Stimulated activated memory B cell treated with anti-CD40 and anti-IgM and Interleukin-4, amounts not matched to agents 10 μg/mL and 1 μg/mL and 100 μg/mL, for 72 hours (primary cell): ENCODE data around the gene DDX54.

Experiments used
- ATAC-seq: fragments of 150-1000 bp; cut with Tn5 transposase; 2 replicates; pipeline ENCODE4 v1.10.0; 2021
- H3K27ac Mint-ChIP-seq: one replicate; pipeline ENCODE4 v1.8.0; 2022; ENCODE audit warnings: mild to moderate bottlenecking, mixed read lengths
- H3K27me3 Mint-ChIP-seq: one replicate; pipeline ENCODE4 v1.8.0; 2022; ENCODE audit warnings: mixed read lengths
- H3K36me3 Mint-ChIP-seq: one replicate; pipeline ENCODE4 v1.8.0; 2022; ENCODE audit warnings: mixed read lengths
- H3K4me1 Mint-ChIP-seq: one replicate; pipeline ENCODE4 v1.8.0; 2022; ENCODE audit warnings: mixed read lengths
- H3K4me3 Mint-ChIP-seq: one replicate; pipeline ENCODE4 v1.8.0; 2022; ENCODE audit warnings: mild to moderate bottlenecking, moderate library complexity, mixed read lengths
- H3K9me3 Mint-ChIP-seq: one replicate; pipeline ENCODE4 v1.8.0; 2022; ENCODE audit warnings: mixed read lengths

DDX54 gene

GRCh38 chr12:113165521-113166450 is 19.5 kb downstream of the DDX54 start:
- no peak for ATAC-seq

GRCh38 chr12:113164014-113164413 is 21.3 kb downstream of the DDX54 start:
- Mint-ChIP-seq H3K27me3 (no peaks in the 10 kb centered on the region), H3K27ac (no peak overlapping the region), H3K4me1 (peaks cover 10% of the 10 kb centered on the region), H3K9me3 (no peaks in the 10 kb centered on the region), H3K4me3 (no peak overlapping the region), H3K36me3 (peaks cover 96% of the 10 kb centered on the region)
- ATAC-seq: no peak

More at GRCh38 chr12:113165521-113166450, 19.5 kb downstream of the DDX54 start:
- no peak overlapping the region for H3K4me3 Mint-ChIP-seq
- H3K36me3 Mint-ChIP-seq: peaks cover 95% of the 10 kb centered on the region
- H3K9me3 Mint-ChIP-seq: no peaks in the 10 kb centered on the region
- no peaks in the 10 kb centered on the region for H3K27me3 Mint-ChIP-seq
- no peak overlapping the region for H3K27ac Mint-ChIP-seq
- H3K4me1 Mint-ChIP-seq: peaks cover 12% of the 10 kb centered on the region

GRCh38 chr12:113163030-113163360 is 22.3 kb downstream of the DDX54 start:
- Mint-ChIP-seq H3K27ac (no peak overlapping the region), H3K36me3 (peaks cover 95% of the 10 kb centered on the region), H3K4me1 (peaks cover 10% of the 10 kb centered on the region), H3K27me3 (no peaks in the 10 kb centered on the region), H3K9me3 (no peaks in the 10 kb centered on the region), H3K4me3 (no peak overlapping the region)
- no peak for ATAC-seq

GRCh38 chr12:113162102-113163029 is 22.9 kb downstream of the DDX54 start:
- H3K4me1 Mint-ChIP-seq: peaks cover 14% of the 10 kb centered on the region
- no peak overlapping the region for H3K4me3 Mint-ChIP-seq
- no peaks in the 10 kb centered on the region for H3K27me3 Mint-ChIP-seq
- no peak for ATAC-seq
- no peak overlapping the region for H3K27ac Mint-ChIP-seq
- peaks cover 95% of the 10 kb centered on the region for H3K36me3 Mint-ChIP-seq
- no peaks in the 10 kb centered on the region for H3K9me3 Mint-ChIP-seq

GRCh38 chr12:113161415-113162016 is 23.8 kb downstream of the DDX54 start:
- Mint-ChIP-seq H3K4me1 (peaks cover 22% of the 10 kb centered on the region), H3K27ac (no peak overlapping the region), H3K4me3 (peak overlapping the region; percentile 18), H3K9me3 (no peaks in the 10 kb centered on the region), H3K27me3 (no peaks in the 10 kb centered on the region), H3K36me3 (peaks cover 99% of the 10 kb centered on the region)
- ATAC-seq: peak; percentile 74

- peaks cover 5% of the 10 kb centered on the region for H3K27me3 Mint-ChIP-seq
- H3K4me3 Mint-ChIP-seq: no peak overlapping the region
Measured at GRCh38 chr12:113159937-113160336, 25.3 kb downstream of the DDX54 start.

GRCh38 chr12:113158439-113159203 is 26.7 kb downstream of the DDX54 start:
- Mint-ChIP-seq H3K9me3 (no peaks in the 10 kb centered on the region), H3K36me3 (peaks cover 72% of the 10 kb centered on the region), H3K4me1 (peaks cover 37% of the 10 kb centered on the region), H3K4me3 (no peak overlapping the region), H3K27me3 (peaks cover 9% of the 10 kb centered on the region), H3K27ac (no peak overlapping the region)
- ATAC-seq: no peak

More at GRCh38 chr12:113159937-113160336, 25.3 kb downstream of the DDX54 start:
- Mint-ChIP-seq H3K36me3 (peaks cover 86% of the 10 kb centered on the region), H3K27ac (no peak overlapping the region), H3K4me1 (peaks cover 26% of the 10 kb centered on the region), H3K9me3 (no peaks in the 10 kb centered on the region)
- no peak for ATAC-seq

- Mint-ChIP-seq H3K9me3 (no peaks in the 10 kb centered on the region), H3K36me3 (peaks cover 60% of the 10 kb centered on the region), H3K27me3 (peaks cover 20% of the 10 kb centered on the region), H3K4me1 (peaks cover 48% of the 10 kb centered on the region), H3K27ac (no peak overlapping the region), H3K4me3 (no peak overlapping the region)
- ATAC-seq: no peak
Measured at GRCh38 chr12:113157218-113157859, 27.9 kb downstream of the DDX54 start.

GRCh38 chr12:113155646-113156045 is 29.6 kb downstream of the DDX54 start:
- peaks cover 43% of the 10 kb centered on the region for H3K36me3 Mint-ChIP-seq
- ATAC-seq: no peak
- H3K27me3 Mint-ChIP-seq: peaks cover 31% of the 10 kb centered on the region
- no peak overlapping the region for H3K4me3 Mint-ChIP-seq
- H3K27ac Mint-ChIP-seq: no peak overlapping the region
- peaks cover 44% of the 10 kb centered on the region for H3K4me1 Mint-ChIP-seq
- no peaks in the 10 kb centered on the region for H3K9me3 Mint-ChIP-seq

GRCh38 chr12:113155060-113155459 is 30.2 kb downstream of the DDX54 start:
- peaks cover 37% of the 10 kb centered on the region for H3K36me3 Mint-ChIP-seq
- H3K4me3 Mint-ChIP-seq: no peak overlapping the region
- H3K27ac Mint-ChIP-seq: no peak overlapping the region
- no peak for ATAC-seq
- no peaks in the 10 kb centered on the region for H3K9me3 Mint-ChIP-seq
- H3K4me1 Mint-ChIP-seq: peaks cover 44% of the 10 kb centered on the region
- peaks cover 36% of the 10 kb centered on the region for H3K27me3 Mint-ChIP-seq

- peaks cover 31% of the 10 kb centered on the region for H3K36me3 Mint-ChIP-seq
- H3K27me3 Mint-ChIP-seq: peaks cover 36% of the 10 kb centered on the region
- no peak overlapping the region for H3K27ac Mint-ChIP-seq
- H3K4me1 Mint-ChIP-seq: peaks cover 44% of the 10 kb centered on the region
- ATAC-seq: peak; percentile 4
- H3K9me3 Mint-ChIP-seq: no peaks in the 10 kb centered on the region
- peak overlapping the region; percentile 66 for H3K4me3 Mint-ChIP-seq
Measured at GRCh38 chr12:113154351-113154973, 30.8 kb downstream of the DDX54 start.

GRCh38 chr12:113152835-113153814 is 32.2 kb downstream of the DDX54 start:
- H3K27ac Mint-ChIP-seq: peak overlapping the region; percentile 71

More at GRCh38 chr12:113152835-113153814, 32.2 kb downstream of the DDX54 start:
- Mint-ChIP-seq H3K4me1 (peaks cover 44% of the 10 kb centered on the region), H3K36me3 (peaks cover 19% of the 10 kb centered on the region), H3K4me3 (peak overlapping the region; percentile 86), H3K27me3 (peaks cover 36% of the 10 kb centered on the region), H3K9me3 (no peaks in the 10 kb centered on the region)
- peak; percentile 84 for ATAC-seq
